Vagina (tissue), 2 donors: Measurements from ENCODE around the gene AP1B1.

Source experiments
- CTCF ChIP-seq, 3 experiments: fragments of 450-650 bp in 2 of 3; fragments of 200-600 bp in 1 of 3; sonication (generic) in 1 of 3; IDR thresholded peaks; one replicate each; pipeline ENCODE4 v1.5.1; 2017 to 2019; ENCODE audit warnings: antibody characterized with exemption in 3 of 3, mild to moderate bottlenecking in 2 of 3, moderate library complexity in 2 of 3
- POLR2A ChIP-seq, 2 donors: fragments of 450-650 bp; IDR thresholded peaks; one replicate each; pipeline ENCODE4 v1.6.1; 2017; ENCODE audit warnings: antibody characterized with exemption in 2 of 2, mild to moderate bottlenecking in 2 of 2, moderate library complexity in 2 of 2

GRCh38 chr22:29348956-29349355, 39.4 kb downstream of the AP1B1 start:
- TF ChIP-seq CTCF (IDR thresholded peaks at IDR 0.05) (no peak), POLR2A (IDR thresholded peaks at IDR 0.05) (no peak)
